GM03348 (cell line): ENCODE results near the gene CCDC9B.

Source experiments
- DNase-seq: peaks from one replicate; pipeline ENCODE4 v3.0.0; 2012; ENCODE audit warnings: low spot score

CCDC9B gene

DNA sequence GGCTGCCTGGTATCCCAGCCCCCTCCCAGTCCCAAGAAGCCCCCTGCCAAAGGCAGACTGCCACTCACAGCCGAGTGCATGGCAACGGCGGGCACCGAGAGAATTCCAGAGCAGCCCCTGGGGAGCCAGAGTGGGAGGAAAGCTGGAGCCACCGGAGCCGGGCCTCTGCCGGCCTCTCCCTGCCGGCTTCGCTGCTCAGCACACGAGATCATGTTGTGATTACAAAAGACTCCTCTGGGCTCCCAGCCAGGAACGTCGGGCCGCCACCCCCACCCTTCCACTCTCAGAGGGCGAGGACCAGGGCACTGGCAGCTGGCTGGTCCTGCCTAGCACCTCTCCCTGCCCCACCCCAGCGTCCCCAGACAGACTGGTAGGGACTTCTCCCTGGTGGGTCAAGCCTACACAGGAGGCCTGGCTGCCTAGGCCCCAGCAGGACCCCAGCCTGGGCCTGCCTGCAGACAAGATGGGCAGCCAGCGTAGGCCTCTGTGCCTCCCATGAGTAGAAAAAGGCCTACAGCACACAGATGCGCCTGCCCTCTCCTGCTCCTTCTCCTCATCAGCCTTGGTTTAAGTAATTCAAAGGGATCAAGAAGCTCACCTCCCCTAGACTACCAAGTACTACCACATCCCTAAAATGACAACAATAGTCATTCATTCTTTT is at the start of gene CCDC9B:
Gene CCDC9B (minus strand): TSS at position 200 of the 661 bp plus-strand sequence. CDS start 120 bp downstream, at position 80.
- DNase-seq: peak; percentile 94

DNA sequence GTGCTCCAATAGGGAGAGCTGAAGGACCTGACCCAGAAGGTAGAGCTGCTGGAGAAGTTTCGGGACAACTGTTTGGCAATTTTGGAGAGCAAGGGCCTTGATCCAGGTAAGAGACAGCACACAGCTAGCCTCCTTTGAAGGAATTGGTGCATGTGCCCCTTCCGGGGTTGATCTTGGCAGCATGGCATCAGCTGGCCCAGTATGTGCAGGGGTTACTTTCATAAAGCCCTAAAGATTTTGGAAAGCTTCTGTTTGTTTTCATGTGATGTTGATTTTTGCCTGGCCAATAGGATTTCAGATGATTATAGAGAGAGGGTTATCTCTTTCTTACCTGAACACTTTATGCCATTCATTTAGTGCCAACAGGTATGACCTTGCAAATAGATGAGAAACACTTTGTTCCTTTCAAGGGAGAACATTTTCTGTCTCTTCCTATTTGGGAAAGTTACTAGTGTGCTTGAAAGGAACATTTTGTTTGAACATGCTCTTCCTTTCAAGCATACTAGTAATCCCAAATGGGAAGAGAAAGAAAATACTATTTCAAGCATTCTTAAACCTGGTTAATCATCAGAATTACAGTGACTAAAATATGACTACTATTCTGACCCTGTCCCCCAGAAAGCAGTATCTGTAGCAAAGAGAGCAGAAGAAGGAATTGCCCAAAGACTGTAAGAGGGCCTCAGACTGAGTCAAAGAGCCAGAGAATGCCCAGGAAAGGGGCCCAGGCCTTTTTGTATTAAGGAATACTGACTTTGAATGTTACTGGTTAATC is 49.3 kb upstream of the CCDC9B start:
- no peak for DNase-seq

DNA sequence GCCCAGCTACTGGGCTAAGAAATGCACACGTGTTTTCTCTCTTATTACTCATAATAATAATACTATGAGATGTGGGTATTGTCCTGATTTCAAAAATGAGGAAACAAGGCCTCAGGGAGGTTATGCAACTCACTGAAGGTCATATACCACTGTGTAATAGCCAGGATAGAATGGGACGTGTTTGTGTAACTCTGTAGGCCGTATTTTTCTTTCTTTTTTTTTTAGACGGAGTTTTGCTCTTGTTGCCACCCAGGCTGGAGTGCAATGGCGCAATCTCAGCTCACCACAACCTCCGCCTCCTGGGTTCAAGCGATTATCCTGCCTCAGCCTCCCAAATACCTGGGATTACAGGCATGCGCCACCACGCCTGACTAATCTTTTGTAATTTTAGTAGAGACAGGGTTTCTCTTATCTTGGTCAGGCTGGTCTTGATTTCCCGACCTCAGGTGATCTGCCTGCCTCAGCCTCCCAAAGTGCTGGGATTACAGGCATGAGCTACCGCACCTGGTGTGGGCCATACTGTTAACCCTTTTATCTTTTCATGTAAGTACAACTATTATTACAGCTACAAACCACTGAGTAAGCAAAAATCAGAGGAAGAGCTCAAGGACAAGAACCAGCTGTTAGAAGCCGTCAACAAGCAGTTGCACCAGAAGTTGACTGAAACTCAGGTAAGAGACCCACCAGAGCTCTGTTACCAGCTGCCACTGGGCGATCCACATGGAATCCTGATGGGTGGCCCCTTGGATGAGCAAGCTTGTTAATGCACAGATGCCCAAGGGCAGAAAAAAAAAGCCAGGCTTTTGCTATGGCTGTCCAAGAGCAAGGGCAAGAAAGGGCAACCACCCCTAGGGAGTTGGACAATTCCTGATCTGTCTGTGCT is 48.4 kb upstream of the CCDC9B start:
- no peak for DNase-seq

DNA sequence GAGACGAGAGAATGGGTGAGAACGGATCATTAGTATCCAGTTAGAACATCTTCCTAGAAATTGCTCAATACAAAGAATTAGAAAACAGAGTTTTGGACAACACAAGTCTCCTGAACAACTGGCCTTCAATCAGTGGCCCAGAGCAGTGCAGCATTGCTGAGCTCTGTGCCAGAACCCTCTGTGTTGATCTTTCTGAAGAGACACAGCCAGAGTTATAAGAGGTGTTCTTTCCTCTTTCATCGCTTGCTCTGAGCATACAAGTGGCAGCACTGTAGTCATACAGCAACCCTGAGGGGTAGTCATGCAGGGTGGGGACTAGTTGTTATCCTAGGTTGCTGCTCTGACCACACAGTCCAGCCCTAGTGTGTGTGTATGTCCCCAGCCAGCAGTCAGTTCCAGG is 45.7 kb upstream of the CCDC9B start:
- no peak for DNase-seq

DNA sequence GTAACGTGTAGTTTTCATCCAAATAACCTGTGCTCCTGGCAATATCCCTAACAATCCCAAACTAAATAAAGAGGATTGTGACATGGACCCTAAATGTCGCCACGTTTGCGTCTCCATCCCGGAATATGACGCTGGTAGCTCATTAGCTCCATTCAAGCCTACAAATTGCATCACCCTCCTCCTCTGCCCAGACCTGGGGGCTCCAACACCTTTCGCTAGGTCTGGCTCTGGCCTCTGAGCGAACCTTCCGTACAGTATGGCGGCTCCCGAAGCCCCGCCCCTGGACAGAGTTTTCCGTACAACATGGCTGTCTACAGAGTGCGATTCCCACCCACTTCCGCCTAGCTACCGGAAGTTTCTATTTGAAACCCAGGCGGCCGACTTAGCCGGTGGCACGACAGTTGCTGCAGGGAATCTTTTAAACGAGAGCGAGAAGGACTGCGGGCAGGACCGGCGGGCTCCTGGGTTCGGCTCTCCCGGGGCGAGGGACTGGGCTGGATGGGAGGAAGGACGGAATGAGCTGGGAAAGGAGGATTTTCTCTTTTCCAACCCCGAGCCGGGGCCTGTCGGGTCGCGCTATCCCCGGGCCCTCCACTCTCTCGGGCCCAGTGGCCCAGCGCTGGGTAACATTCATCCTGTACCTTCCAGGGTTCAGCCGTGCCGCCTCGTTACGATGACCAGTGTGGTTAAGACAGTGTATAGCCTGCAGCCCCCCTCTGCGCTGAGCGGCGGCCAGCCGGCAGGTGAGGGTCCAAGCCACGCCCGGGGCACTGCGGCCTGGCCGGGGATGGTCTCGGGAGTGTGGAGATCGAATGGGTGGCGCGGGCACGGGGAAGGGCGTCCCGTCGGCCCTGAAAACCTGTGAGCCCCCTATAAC is 42.1 kb upstream of the CCDC9B start, which contains the start of gene KNSTRN:
Gene KNSTRN (plus strand): TSS at position 142 of the 877 bp plus-strand sequence. CDS start 115 bp downstream, at position 257.
- DNase-seq: peak; percentile 94

DNA sequence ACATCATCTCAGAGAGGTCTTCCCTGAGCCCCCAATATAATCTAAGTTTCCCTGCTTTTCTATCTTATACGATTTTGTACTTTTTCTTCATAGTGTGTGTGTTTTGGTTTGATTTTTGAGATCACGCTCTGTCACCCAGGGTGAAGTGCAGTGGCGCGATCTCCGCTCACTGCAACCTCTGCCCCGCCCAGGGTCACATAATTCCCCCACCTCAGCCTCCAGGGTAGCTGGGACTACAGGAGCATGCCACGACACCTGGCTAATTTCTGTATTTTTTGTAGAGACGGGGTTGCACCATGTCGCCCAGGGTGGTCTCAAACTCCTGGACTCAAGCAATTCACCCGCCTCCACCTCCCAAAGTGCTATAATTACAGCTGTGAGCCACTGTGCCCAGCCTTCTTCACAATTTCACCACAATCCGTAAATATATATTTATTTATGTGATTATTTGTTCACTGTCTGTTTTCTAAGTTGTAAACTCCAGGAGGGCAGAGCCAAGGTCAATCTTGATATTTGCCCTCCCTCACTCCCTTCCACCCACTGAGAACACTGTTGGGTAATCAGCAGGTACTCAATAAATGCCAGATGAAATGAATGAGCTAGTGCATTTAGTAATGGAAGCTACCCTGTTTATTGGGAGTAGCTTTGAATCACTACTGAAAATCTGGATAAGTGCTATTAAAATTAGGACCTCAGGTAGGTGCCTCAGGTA is 41.2 kb upstream of the CCDC9B start:
- DNase-seq: no peak

DNA sequence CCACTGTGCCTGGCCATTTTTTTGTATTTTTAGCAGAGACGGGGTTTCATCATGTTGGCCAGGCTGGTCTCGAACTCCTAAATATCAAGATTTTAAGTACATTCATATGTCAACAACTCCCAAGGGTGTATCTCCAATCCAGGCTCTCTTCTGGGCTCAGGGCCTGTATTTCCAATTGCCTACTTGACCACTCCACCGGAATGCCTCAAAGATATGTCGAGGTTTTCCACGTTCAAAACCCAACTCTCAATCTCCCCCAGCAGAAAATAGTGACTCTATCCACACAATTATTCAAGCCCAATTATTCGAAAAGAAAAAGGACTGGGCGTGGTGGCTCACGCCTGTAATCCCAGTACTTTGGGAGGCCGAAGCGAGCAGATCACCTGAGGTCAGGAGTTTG is 39.9 kb upstream of the CCDC9B start:
- DNase-seq: no peak

DNA sequence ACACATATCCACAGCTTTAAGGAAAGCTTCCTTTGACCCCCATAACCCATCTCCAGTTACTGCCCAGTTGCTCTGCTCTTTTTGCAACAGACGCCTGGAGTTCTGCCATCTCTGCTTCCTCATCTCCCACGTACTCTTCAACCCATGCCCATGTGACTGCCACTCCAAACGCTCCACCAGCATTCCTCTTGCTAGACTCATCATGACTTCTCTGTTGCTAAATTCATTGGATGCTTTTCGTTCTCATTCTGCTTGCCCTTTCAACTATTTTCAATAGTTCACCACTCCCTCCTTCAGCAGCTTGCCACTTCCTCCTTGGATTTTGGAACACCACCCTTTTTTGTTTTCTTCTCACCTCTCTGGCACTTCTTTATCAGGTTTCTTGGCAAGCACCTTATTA is 39.1 kb upstream of the CCDC9B start:
- DNase-seq: peak; percentile 93

DNA sequence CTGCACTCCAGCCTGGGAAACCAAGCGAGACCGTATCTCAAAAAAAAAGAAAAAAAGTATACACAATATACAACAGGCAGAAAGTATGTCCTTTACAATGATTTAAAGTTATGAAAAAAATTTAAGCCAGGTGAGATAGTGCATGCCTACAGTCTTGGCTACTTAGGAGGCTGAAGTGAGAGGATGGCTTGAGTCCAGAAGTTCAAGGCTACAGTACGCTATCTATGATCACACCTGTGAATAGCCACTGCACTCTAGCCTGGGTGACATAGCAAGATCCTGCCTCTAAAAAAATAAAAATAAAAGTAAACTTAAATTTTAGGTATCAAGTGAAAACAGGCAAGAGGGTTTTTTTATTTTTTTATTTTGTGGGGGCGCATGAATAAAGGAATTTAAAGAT is 38.6 kb upstream of the CCDC9B start:
- DNase-seq: no peak

DNA sequence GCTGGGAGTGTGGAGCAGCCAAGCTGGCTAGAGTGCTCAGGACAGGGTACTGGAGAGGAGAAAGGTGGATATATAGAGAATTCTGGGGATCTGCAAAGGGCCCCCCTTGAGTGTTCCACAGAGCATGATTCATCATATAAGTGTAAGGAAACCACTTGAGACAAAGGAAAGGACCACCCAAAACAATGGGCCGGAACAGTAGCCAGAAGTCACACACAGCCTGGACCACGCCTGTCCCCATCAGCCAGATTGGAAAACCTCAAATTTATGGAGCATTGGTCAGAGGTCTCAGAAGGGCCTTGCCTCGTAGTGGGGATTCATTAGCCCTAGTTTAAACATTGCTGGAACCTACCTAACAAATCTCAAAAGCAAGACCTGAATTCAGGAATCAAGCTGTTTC is 36.9 kb upstream of the CCDC9B start:
- no peak for DNase-seq

DNA sequence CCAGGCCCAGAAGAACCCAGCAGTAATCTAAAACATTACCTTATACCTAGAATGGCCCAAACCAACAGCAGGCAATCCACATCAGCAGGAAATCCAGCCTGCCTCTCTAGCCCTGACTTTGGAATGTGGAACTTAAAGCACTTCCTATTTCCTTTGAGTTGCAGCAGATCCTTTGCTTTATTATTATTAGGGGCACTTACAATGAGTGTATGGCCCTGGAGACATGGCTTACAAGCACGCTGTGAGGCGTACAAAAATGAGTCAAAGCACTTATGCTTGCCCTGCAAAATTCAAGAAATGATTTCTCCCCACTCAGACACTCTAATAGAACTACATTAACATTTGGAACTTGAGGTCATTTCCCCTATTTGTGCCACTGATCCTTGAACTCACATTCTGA is 32.2 kb upstream of the CCDC9B start:
- no peak for DNase-seq

DNA sequence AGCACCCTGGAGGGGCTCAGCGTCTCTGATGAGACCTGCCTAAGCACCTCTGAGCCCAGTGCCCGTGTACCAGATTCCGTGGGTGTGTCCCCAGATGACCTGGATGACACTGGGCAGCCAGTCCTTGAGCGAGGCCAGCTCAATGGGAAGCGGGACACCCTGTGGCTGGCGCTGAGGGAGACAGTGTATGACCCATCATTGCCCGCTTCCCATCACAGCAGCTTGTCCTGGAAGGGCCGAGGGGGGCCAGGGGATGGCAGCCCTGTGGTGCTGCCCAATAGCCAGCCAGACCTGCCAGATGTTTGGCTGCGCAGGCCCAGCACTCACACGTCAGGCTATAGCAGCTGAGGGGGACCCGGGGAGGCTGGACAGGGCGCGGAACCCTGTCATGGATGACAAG is 29.2 kb upstream of the CCDC9B start:
- DNase-seq: no peak

DNA sequence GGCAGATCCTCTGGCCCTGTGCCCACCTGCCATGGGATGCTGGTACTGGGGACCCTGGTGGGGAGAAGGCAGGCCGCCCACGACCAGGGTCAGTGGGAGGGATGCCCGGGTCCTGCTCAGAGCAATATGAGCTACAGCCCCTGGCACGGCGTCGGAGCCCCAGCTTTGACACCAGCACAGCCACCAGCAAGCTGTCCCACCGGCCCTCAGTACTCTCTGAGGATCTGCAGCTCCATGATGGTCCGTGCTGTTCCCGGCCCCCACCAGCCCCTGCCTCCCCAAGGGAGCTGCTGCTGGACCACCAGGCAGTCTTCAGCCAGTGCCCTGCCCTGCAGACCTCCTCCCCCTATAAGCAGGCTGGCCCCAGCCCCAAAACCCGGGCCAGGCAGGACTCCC is 28.7 kb upstream of the CCDC9B start:
- no peak for DNase-seq

DNA sequence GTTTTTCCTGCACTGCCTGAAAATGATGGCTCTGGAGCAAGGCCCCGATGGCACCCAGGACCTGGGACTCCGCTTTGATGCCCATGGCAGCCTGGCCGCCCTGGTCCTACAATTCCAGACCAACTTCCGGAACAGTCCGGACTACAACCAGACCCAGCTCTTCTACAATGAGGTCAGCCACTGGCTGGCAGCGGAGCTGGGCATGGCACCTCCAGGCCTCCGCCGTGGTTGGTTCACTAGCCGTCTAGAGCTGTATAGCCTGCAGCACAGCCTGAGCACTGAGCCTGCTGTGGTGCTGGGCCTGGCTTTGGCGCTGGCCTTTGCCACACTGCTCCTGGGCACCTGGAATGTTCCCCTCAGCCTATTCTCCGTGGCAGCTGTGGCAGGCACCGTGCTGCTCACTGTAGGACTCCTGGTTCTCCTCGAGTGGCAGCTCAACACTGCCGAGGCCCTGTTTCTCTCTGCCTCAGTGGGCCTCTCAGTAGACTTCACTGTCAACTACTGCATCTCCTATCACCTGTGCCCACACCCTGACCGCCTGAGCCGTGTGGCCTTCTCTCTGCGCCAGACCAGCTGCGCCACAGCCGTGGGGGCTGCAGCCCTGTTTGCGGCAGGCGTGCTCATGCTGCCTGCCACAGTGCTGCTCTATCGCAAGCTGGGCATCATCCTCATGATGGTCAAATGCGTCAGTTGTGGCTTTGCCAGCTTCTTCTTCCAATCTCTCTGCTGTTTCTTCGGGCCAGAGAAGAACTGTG is 28.2 kb upstream of the CCDC9B start:
- no peak for DNase-seq

DNA sequence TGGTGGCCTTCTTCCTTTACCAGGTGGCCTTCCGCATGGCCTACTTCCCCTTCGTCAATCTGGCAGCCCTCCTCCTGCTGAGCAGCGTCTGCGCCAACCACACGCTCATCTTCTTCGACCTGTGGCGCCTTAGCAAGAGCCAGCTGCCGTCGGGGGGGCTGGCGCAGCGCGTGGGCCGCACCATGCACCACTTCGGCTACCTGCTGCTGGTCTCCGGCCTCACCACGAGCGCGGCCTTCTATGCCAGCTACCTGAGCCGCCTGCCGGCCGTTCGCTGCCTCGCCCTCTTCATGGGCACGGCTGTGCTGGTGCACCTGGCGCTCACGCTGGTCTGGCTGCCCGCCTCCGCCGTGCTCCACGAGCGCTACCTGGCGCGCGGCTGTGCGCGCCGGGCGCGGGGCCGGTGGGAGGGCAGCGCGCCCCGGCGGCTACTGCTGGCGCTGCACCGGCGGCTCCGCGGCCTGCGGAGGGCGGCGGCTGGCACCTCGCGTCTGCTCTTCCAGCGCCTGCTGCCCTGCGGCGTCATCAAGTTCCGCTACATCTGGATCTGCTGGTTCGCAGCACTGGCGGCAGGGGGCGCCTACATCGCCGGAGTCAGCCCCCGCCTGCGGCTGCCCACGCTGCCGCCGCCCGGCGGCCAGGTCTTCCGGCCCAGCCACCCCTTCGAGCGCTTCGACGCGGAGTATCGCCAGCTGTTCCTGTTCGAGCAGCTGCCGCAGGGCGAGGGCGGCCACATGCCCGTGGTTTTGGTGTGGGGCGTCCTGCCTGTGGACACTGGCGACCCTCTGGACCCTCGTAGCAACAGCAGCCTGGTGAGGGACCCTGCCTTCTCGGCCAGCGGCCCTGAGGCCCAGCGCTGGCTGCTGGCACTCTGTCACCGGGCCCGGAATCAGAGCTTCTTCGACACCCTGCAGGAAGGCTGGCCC is 27.2 kb upstream of the CCDC9B start:
- peak; percentile 92 for DNase-seq

DNA sequence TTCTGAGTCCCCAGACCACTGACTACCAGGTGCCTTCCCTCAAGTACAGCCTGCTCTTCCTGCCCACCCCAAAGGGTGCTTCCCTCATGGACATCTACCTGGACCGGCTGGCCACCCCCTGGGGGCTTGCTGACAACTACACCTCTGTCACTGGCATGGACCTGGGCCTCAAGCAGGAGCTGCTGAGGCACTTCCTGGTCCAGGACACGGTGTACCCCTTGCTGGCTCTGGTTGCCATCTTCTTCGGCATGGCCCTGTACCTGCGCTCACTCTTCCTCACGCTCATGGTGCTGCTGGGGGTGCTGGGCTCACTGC is 26.6 kb upstream of the CCDC9B start:
- DNase-seq: no peak

DNA sequence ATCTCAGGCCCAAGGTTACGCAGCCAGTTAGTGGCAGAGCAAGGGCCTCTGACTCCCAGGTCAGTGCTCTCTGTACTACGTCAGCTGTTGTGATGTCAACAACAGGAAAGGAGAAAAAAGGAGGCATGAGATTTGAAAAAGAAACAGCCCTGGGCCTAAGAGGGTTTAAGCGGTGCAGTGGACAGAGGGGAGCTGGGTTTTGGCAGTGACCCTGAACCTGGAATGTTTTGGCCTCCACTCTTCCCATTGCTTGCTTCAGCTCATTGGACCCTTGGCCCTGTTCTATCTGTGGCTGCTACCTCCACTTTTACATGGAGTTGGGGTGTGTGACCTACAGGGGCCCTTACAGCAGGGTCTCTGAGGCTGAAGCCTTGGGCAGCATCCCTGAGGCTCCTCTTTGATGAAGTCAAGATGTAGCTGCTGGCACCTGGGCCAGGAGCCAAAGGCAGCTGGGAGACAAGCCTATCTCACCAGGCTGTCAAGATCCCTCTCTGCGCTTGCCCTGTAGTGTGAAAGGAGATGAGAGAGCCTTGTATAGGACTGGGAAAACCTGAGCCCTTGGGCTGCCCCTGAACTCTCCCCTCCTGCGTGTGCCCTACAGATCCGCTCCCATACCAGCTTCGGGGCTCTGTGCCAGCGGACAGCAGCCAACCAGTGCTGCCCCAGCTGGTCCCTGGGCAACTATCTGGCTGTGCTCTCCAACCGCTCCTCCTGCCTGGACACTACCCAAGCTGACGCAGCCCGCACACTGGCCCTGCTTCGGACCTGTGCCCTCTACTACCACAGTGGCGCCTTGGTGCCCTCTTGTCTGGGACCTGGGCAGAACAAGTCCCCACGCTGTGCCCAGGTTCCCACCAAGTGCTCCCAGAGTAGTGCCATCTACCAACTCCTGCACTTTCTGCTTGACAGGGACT is 26.0 kb upstream of the CCDC9B start:
- no peak for DNase-seq
